Right lobe of liver (tissue), 4 donors: ENCODE results near the gene ABHD2.

Experiments
- CTCF ChIP-seq, 4 donors: fragments of 200-600 bp in 3 of 4; fragments of 450-650 bp in 1 of 4; IDR thresholded peaks; one replicate each; pipeline versions ENCODE4 v1.5.1 to v1.8.0; 2016 to 2022; ENCODE audit warnings: antibody characterized with exemption in 4 of 4, mild to moderate bottlenecking in 2 of 4
- POLR2A ChIP-seq: fragments of 450-650 bp; IDR thresholded peaks from one replicate; pipeline ENCODE4 v1.6.1; 2017; ENCODE audit warnings: antibody characterized with exemption, mild to moderate bottlenecking
- donor health status: DM: no; HTN: no; CAD: no.
- donor health status: DM: no; HTN: no; CAD: no.
- donor health status: DM: no; HTN: yes; CAD: no.

GRCh38 chr15:89172921-89173320 lies 84.7 kb downstream of the ABHD2 start:
- TF ChIP-seq CTCF (IDR thresholded peaks at IDR 0.05): no peak
- no peak for TF ChIP-seq POLR2A
